ENCODE measurements around the gene NOC2L.
A peak's percentile ranks its signal among the peaks of the same experiment; 100 is the strongest.

The NOC2L gene

GRCh38 chr1:941015-941587 lies 18.0 kb downstream of the NOC2L start:
- DNase-seq = no peak

- DNase-seq = peak; percentile 77
These were observed 18.7 kb downstream of the NOC2L start for GRCh38 chr1:940107-941014.

GRCh38 chr1:939511-940106 lies 19.4 kb downstream of the NOC2L start:
- DNase-seq = no peak

GRCh38 chr1:938711-939489 lies 20.2 kb downstream of the NOC2L start:
- no peak for DNase-seq

GRCh38 chr1:938088-938683 lies 20.9 kb downstream of the NOC2L start:
- no peak for DNase-seq

GRCh38 chr1:937521-937920 lies 21.5 kb downstream of the NOC2L start:
- DNase-seq = no peak

- DNase-seq = no peak
These were observed 22.4 kb downstream of the NOC2L start for GRCh38 chr1:936348-937264.

GRCh38 chr1:935751-936231 lies 23.3 kb downstream of the NOC2L start:
- peak; percentile 83 for DNase-seq

- DNase-seq = no peak
These were observed 23.9 kb downstream of the NOC2L start for GRCh38 chr1:934991-935750.

GRCh38 chr1:933603-933940 lies 25.5 kb downstream of the NOC2L start:
- DNase-seq = no peak

- no peak for DNase-seq
These were observed 26.1 kb downstream of the NOC2L start for GRCh38 chr1:932776-933602.

- DNase-seq = no peak
These were observed 26.9 kb downstream of the NOC2L start for GRCh38 chr1:932173-932510.

GRCh38 chr1:931380-932172 lies 27.5 kb downstream of the NOC2L start:
- DNase-seq = no peak

- no peak for DNase-seq
These were observed 28.4 kb downstream of the NOC2L start for GRCh38 chr1:930633-931138.

- DNase-seq = no peak
These were observed 29.1 kb downstream of the NOC2L start for GRCh38 chr1:929712-930632.

- no peak for DNase-seq
These were observed 30.0 kb downstream of the NOC2L start for GRCh38 chr1:928825-929661.

GRCh38 chr1:927748-928147 lies 31.3 kb downstream of the NOC2L start:
- no peak for DNase-seq
